GM12891 (cell line): ENCODE data around the gene LST1.
A peak's percentile ranks its signal among the peaks of the same experiment; 100 is the strongest.

ENCODE experiments used
- DNase-seq: peaks from one replicate; pipeline ENCODE4 v3.0.0; 2011; ENCODE audit warnings: low spot score; ENCODE audit not compliant: insufficient read length
- FAIRE-seq: peaks from 2 replicates; lab custom pipeline; 2011; peaks lifted over from hg19 to GRCh38; lab: Jason Lieb, UNC
- PAX5 ChIP-seq: IDR thresholded peaks from 2 replicates; pipeline ENCODE4 v1.6.1; 2011; ENCODE audit warnings: low read length, moderate library complexity, mild to moderate bottlenecking; ENCODE audit not compliant: insufficient read depth, severe bottlenecking
- POLR2A ChIP-seq: IDR thresholded peaks from 2 replicates; pipeline ENCODE4 v1.6.1; 2011; ENCODE audit warnings: low read depth, low read length, control low read depth
- POLR2AphosphoS5 ChIP-seq: IDR thresholded peaks from 2 replicates; pipeline ENCODE4 v1.6.1; 2011; ENCODE audit warnings: low read depth, low read length, control low read depth
- POU2F2 ChIP-seq: IDR thresholded peaks from 2 replicates; pipeline ENCODE4 v1.6.1; 2011; ENCODE audit warnings: low read depth, mild to moderate bottlenecking, control low read depth, low read length, moderate library complexity
- SPI1 ChIP-seq: IDR thresholded peaks from 2 replicates; pipeline ENCODE4 v1.6.1; 2011; ENCODE audit warnings: low read depth, low read length, control low read depth
- TAF1 ChIP-seq: IDR thresholded peaks from 2 replicates; pipeline ENCODE4 v1.6.1; 2011; ENCODE audit warnings: low read depth, low read length, control low read depth

LST1 gene

GRCh38 chr6:31559958-31560696 is 25.9 kb upstream of the LST1 start:
- FAIRE-seq: peak; percentile 96
- DNase-seq: no peak
- TF ChIP-seq POLR2A: peak; percentile 61; the same call in 1 of the 2 replicates
- no peak for TF ChIP-seq PAX5
- peak; percentile 79; the same call in 1 of the 2 replicates for TF ChIP-seq POU2F2
- peak; percentile 75 for TF ChIP-seq TAF1
- TF ChIP-seq POLR2AphosphoS5: peak; percentile 56
- peak; percentile 82 for TF ChIP-seq SPI1

GRCh38 chr6:31560697-31561058 is 25.4 kb upstream of the LST1 start:
- TF ChIP-seq POLR2A (no peak), TAF1 (no peak), POLR2AphosphoS5 (no peak), PAX5 (no peak), SPI1 (no peak), POU2F2 (no peak)
- DNase-seq (no peak), FAIRE-seq (no peak)

- FAIRE-seq (no peak), DNase-seq (no peak)
- TF ChIP-seq POU2F2: peak; percentile 75
- no peak for TF ChIP-seq POLR2A
- no peak for TF ChIP-seq TAF1
- TF ChIP-seq PAX5: no peak
- TF ChIP-seq SPI1: no peak
These were observed 18.3 kb upstream of the LST1 start for GRCh38 chr6:31567531-31568370.

GRCh38 chr6:31568537-31568961 is 17.5 kb upstream of the LST1 start:
- TF ChIP-seq POLR2AphosphoS5: 0 out of 2 replicates have a peak, but pooled peaks have one; percentile 29
- no peak for TF ChIP-seq TAF1
- TF ChIP-seq POU2F2: peak; percentile 73
- TF ChIP-seq POLR2A: peak; percentile 38; the same call in 1 of the 2 replicates
- peak; percentile 70 for TF ChIP-seq SPI1
- FAIRE-seq (peak; percentile 99), DNase-seq (no peak)

- FAIRE-seq (peak; percentile 33), DNase-seq (no peak)
- TF ChIP-seq TAF1: no peak
- TF ChIP-seq POLR2AphosphoS5: no peak
- TF ChIP-seq POU2F2: no peak
- no peak for TF ChIP-seq SPI1
- no peak for TF ChIP-seq PAX5
- TF ChIP-seq POLR2A: no peak
These were observed 16.1 kb upstream of the LST1 start for GRCh38 chr6:31569861-31570536.

GRCh38 chr6:31572041-31572911 is 13.8 kb upstream of the LST1 start, which contains the start of gene LTA:
LTA (plus strand) TSS chr6:31572289; CDS start chr6:31572743, 454 bp downstream.
- FAIRE-seq (peak; percentile 91), DNase-seq (no peak)
- TF ChIP-seq POLR2A (peak; percentile 88), TAF1 (peak; percentile 30; the same call in 1 of the 2 replicates), POU2F2 (peak; percentile 67), SPI1 (peak; percentile 23; the same call in 1 of the 2 replicates), POLR2AphosphoS5 (peak; percentile 88), PAX5 (no peak)

GRCh38 chr6:31573239-31574105 is 12.6 kb upstream of the LST1 start:
- TF ChIP-seq POU2F2 (no peak), PAX5 (no peak), SPI1 (no peak), TAF1 (no peak), POLR2AphosphoS5 (no peak), POLR2A (no peak)
- FAIRE-seq: no peak
- DNase-seq: no peak
